Calu3 (cell line): ENCODE measurements around the gene BRSK2. TPM values are rescaled to one million over a fixed set of nuclear protein-coding genes. Genes with fewer than 3 reads are reported as not detected.

ENCODE experiments used
- BruUV-seq: library from RNA; stranded (reverse); fragments of 400-500 nt; replicated peaks from 2 replicates; lab custom pipeline; 2021; lab: Mats Ljungman, UMichigan
- CTCF ChIA-PET: fragments of 300-600 bp; sonication (Branson Sonifier 250); formaldehyde crosslinking; loops from one replicate; lab custom pipeline; 2022; ENCODE audit warnings: antibody characterized with exemption; lab: Charles Lee
- DNase-seq: peaks from one replicate; pipeline ENCODE4 v3.0.0; 2022
- H3K27ac Mint-ChIP-seq: one replicate; pipeline ENCODE4 v1.8.0; 2022; ENCODE audit warnings: mixed read lengths; ENCODE audit not compliant: unreplicated experiment
- H3K27me3 Mint-ChIP-seq: one replicate; pipeline ENCODE4 v1.8.0; 2022; ENCODE audit warnings: mixed read lengths; ENCODE audit not compliant: unreplicated experiment
- H3K36me3 Mint-ChIP-seq: one replicate; pipeline ENCODE4 v1.8.0; 2022; ENCODE audit warnings: mild to moderate bottlenecking, moderate library complexity, mixed read lengths; ENCODE audit not compliant: insufficient read depth, unreplicated experiment
- H3K4me1 Mint-ChIP-seq: one replicate; pipeline ENCODE4 v1.8.0; 2022; ENCODE audit warnings: mild to moderate bottlenecking, low read depth, mixed read lengths; ENCODE audit not compliant: unreplicated experiment
- H3K4me3 Mint-ChIP-seq: one replicate; pipeline ENCODE4 v1.8.0; 2022; ENCODE audit warnings: mild to moderate bottlenecking, low read depth, moderate library complexity, mixed read lengths; ENCODE audit not compliant: unreplicated experiment
- H3K9me3 Mint-ChIP-seq: one replicate; pipeline ENCODE4 v1.8.0; 2022; ENCODE audit warnings: low read depth, mixed read lengths; ENCODE audit not compliant: unreplicated experiment
- intact Hi-C: fragments of 100-400 bp; cut with micrococcal nuclease; formaldehyde crosslinking; loops from one replicate; pipeline ENCODE4 v1.10.0; 2022; ENCODE audit not compliant: unreplicated experiment
- total RNA-seq: library from RNA; stranded (reverse); gene quantifications from 2 replicates; pipeline ENCODE4 v1.2.3, GENCODE V29; 2022
- TF ChIP-seq, protein P1 (sequence below): fragments of 200-600 bp; IDR thresholded peaks from one replicate; pipeline ENCODE4 v1.8.0; 2022; ENCODE audit warnings: antibody characterized with exemption; ENCODE audit not compliant: unreplicated experiment

The BRSK2 gene
- total RNA-seq, 1 experiment from 2014 or later: 2.6 TPM

DNA sequence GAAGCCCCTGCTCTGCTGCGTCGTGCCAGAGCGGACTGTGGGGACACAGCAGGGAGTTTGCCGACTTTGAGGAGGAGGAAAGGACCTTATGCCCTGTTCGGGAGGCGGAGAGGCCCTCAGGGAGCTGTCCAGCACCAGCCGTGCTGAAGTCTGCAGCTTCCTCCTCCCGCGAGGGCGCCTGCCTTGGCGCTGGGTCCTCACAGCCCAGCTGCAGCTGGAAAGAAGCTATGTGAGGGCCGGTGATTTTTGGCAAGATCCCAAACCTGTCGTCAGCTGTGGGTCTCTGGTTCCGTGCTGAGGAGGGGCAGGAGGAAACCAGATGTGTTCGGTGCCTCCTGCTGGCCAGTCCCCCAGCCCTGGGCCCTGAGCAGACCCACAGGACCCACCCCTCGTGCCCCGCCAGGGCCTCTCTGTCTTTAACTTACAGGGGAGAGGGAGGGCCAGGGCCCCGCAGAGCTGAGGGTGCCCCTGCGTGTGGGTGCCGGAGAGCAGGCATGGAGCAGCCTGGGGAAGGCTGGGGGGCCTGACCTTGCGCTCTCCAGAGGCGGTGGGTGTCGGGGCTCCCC lies 12.0 kb downstream of the BRSK2 start:
- BruUV-seq: no TSS peak
- H3K4me1 Mint-ChIP-seq: no peaks in the 10 kb centered on the region
- TF ChIP-seq, protein P1, sequence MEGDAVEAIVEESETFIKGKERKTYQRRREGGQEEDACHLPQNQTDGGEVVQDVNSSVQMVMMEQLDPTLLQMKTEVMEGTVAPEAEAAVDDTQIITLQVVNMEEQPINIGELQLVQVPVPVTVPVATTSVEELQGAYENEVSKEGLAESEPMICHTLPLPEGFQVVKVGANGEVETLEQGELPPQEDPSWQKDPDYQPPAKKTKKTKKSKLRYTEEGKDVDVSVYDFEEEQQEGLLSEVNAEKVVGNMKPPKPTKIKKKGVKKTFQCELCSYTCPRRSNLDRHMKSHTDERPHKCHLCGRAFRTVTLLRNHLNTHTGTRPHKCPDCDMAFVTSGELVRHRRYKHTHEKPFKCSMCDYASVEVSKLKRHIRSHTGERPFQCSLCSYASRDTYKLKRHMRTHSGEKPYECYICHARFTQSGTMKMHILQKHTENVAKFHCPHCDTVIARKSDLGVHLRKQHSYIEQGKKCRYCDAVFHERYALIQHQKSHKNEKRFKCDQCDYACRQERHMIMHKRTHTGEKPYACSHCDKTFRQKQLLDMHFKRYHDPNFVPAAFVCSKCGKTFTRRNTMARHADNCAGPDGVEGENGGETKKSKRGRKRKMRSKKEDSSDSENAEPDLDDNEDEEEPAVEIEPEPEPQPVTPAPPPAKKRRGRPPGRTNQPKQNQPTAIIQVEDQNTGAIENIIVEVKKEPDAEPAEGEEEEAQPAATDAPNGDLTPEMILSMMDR: no peak
- H3K9me3 Mint-ChIP-seq: no peaks in the 10 kb centered on the region
- intact Hi-C loops: no loop called here
- CTCF ChIA-PET: interaction anchor here (0.6 kb wide), 1 partner anchor 679 kb away, joined by 3 read pairs; no protein-coding TSS in a partner anchor
- H3K36me3 Mint-ChIP-seq: no peaks in the 10 kb centered on the region
- DNase-seq: peak; percentile 76
- H3K27ac Mint-ChIP-seq: no peak overlapping the region
- peaks cover 64% of the 10 kb centered on the region for H3K27me3 Mint-ChIP-seq
- no peak overlapping the region for H3K4me3 Mint-ChIP-seq

DNA sequence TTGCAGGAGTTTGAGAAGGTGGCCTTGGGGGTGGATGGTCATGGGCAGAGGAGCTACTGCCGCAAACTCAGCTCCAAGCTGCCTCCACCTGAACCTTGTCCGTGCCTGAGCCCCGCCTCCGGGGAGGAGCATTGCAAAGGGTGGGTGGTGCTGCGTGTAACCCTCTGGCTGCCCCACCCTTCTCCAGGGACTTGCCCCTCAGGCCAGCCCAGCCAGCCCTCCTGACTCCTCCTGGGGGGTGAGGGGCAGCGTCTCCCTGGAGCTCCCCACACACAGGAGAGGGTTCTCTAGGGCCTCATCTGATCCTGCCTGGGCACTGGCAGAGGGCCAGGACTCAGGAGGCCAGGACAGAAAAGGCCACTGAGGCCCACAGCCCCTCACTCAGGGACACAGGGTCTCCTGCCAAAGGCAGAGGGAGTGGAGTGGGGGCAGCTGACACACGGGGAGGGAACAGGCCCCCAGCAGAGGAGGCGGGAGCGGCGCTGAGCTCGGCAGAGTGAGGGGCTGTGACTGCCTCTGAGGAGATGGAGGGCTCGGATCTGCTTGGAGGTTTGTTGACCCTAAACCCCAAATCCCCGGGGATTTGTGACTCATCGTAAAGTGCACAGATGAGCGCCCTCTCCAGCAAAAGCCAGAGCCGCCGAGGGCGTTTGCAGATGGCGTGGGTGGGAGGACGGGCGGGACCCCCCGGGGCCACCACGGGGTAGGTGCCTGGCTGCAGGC lies 12.8 kb downstream of the BRSK2 start:
- BruUV-seq: no TSS peak
- Mint-ChIP-seq H3K4me3 (no peak overlapping the region), H3K27me3 (peaks cover 71% of the 10 kb centered on the region), H3K27ac (no peak overlapping the region), H3K36me3 (no peaks in the 10 kb centered on the region), H3K9me3 (no peaks in the 10 kb centered on the region), H3K4me1 (no peaks in the 10 kb centered on the region)
- CTCF ChIA-PET: interaction anchor here (0.6 kb wide), 1 partner anchor 146 kb away, joined by 8 read pairs; no protein-coding TSS in a partner anchor
- intact Hi-C loops: no loop called here
- TF ChIP-seq, protein P1: no peak
- DNase-seq: no peak

DNA sequence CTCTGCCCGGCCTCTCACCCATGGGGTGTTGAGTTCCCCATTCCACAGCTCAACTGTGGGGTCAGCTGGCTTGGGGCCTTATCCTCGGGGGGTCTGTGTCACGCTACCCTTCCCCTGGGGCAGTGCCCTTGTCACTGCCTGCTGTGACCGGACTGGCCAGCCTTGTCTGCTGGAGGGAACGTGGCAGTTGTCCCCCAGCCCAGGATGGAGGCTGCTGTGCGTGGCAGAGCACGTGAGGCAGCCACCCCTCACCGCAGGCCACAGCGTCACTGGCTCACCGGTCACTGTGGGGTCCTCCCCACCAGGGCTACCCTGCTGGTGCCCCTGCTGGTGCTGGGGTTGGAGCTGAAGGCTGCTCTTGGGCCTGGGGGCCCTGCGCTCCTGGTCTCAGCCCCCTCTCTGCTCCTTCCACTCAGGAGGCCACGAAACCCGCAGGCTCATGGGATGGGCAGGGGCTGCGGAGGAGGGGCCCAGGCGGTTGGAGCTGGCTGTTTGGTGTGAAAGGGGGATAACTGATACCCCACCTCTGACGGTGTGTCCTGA lies 13.4 kb downstream of the BRSK2 start:
- H3K4me3 Mint-ChIP-seq: no peak overlapping the region

DNA sequence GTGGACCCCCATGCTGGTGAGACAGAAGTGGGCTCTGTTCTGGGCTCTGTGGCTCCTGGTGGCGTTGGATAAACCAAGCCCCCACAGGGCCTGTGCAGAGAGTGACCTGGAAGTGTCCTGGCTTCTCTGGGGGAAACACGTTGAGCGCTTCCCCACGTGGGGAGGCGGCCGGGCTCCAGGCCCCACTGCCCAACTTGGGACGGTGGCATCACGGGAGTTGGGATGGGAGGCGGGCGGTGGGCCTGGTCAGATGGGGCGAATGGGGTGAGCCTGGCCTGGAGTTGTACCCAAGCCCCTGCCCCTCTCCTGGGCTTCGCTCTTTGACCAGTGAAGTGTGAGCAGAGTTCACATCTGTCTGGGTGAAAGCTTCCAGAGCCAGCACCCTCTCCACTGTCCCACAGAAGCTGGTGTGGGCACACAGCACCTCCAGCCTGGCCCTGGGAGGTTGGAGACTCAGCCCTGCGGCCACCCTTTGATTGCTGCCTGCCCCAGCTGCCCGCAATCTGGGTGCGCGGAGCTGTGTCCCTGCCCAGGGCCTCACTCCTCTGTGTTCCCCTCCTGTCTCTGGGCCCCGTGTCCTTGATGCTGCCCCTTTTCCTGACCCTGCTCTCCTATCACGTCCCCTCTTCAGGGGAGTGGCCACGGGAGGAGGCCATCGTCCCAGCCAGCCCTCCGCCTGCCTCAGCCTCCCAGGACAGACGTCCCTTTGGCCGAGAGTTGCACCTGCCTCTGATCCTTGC lies 14.2 kb downstream of the BRSK2 start:
- no peaks in the 10 kb centered on the region for H3K4me1 Mint-ChIP-seq
- BruUV-seq: no TSS peak
- no peaks in the 10 kb centered on the region for H3K9me3 Mint-ChIP-seq
- intact Hi-C loops: no loop called here
- H3K4me3 Mint-ChIP-seq: no peak overlapping the region
- no peak for DNase-seq
- H3K27me3 Mint-ChIP-seq: peaks cover 85% of the 10 kb centered on the region
- CTCF ChIA-PET: no interaction called here
- H3K27ac Mint-ChIP-seq: no peak overlapping the region
- TF ChIP-seq, protein P1: no peak
- H3K36me3 Mint-ChIP-seq: no peaks in the 10 kb centered on the region

More for the DNA sequence above, 13.4 kb downstream of the BRSK2 start:
- CTCF ChIA-PET: no interaction called here
- TF ChIP-seq, protein P1: no peak
- H3K9me3 Mint-ChIP-seq: no peaks in the 10 kb centered on the region
- H3K27ac Mint-ChIP-seq: no peak overlapping the region
- DNase-seq: no peak
- H3K4me1 Mint-ChIP-seq: no peaks in the 10 kb centered on the region
- H3K27me3 Mint-ChIP-seq: peaks cover 78% of the 10 kb centered on the region
- BruUV-seq: no TSS peak
- H3K36me3 Mint-ChIP-seq: no peaks in the 10 kb centered on the region
- intact Hi-C loops: no loop called here
